Mammary epithelial cell (primary cell): ENCODE results near the gene ZBTB25.

ENCODE experiments used
- CTCF ChIP-seq, 2 donors: IDR thresholded peaks in 1 of 2; conservative IDR thresholded peaks in 1 of 2; 2 replicates each; pipeline ENCODE4 v1.5.1; 2011 to 2012; ENCODE audit warnings: inconsistent platforms in 2 of 2, low read length in 2 of 2, mild to moderate bottlenecking in 2 of 2, control low read depth in 1 of 2, low read depth in 1 of 2; ENCODE audit not compliant: insufficient read depth in 1 of 2; ENCODE audit errors: extremely low read depth in 1 of 2
- EZH2 ChIP-seq: IDR thresholded peaks from 2 replicates; pipeline ENCODE4 v1.6.1; 2012; ENCODE audit warnings: low read length, inconsistent platforms, borderline replicate concordance

DNA sequence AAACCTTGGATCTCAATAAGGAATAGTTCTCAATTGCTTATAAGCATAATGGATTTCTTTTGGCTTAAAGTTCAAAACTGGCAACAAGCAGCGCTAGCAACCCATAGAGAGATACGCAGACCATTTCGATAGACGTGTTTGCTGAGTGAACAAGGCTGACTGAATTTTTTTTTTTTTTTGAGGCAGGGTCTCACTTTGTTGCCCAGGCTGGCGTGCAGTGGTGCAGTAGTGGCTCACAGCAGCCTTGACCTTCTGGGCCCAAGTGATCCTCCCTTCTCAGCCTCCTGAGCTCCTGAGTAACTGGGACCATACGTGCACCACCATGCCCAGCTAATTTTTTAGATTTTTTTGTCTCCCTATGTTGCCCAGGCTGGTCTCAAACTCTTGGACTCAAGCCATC is 39.8 kb downstream of the ZBTB25 start:
- TF ChIP-seq CTCF (conservative IDR thresholded peaks at IDR 0.05 in 1 of 2, IDR thresholded peaks at IDR 0.05 in 1 of 2; ENCODE audit: extremely low read depth in 1 of 2, insufficient read depth in 1 of 2, low read depth in 1 of 2, low read length in 2 of 2) = no peak
- TF ChIP-seq EZH2 = no peak
